HepG2 (cell line): Measurements from ENCODE around the gene SWI5.

ENCODE experiments used
- IKZF1 ChIP-seq: fragments of 450-650 bp; IDR thresholded peaks from 2 replicates; pipeline ENCODE4 v1.7.1; 2016
- YEATS4 ChIP-seq: sonication (generic); formaldehyde crosslinking; IDR thresholded peaks from 2 replicates; pipeline ENCODE4 v1.4.0; 2020; ENCODE audit warnings: missing genetic modification reagents, borderline replicate concordance
- TF ChIP-seq, protein P1 (sequence below): sonication (generic); formaldehyde crosslinking; IDR thresholded peaks from 2 replicates; pipeline ENCODE4 v1.4.0; 2020; ENCODE audit warnings: low read depth, mild to moderate bottlenecking, missing genetic modification reagents
- TF ChIP-seq, protein P2 (sequence below): sonication (generic); formaldehyde crosslinking; IDR thresholded peaks from 2 replicates; pipeline ENCODE4 v1.5.0; 2020; ENCODE audit warnings: mild to moderate bottlenecking, missing genetic modification reagents, moderate library complexity

DNA sequence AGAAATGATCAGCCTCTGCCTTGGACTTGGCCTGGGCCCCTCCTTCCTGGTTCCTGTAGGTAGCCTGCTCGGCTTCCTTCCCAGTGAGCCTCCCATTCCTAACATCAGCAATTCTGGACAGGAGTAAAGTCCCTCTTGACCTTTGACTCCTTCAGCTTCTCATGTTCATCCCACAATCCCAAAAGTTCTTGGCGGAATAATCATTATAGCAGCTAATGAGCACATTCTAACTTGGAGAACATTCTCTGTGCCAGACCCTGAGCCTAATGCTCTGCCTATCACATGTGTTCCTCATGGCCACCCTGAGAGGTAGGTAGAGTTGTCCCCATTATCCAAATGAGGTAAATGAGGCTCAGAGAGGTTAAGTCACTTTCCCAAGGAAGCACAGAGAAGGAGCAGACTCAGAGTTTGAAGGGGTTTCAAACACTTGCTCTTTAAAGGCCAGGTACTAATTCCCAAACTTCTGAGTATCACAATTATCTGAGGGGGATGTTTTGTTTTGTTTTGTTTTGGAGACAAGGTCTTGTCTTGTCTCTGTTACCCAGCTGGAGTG is 21.2 kb downstream of the SWI5 start:
- TF ChIP-seq IKZF1: no peak
- TF ChIP-seq, protein P1, sequence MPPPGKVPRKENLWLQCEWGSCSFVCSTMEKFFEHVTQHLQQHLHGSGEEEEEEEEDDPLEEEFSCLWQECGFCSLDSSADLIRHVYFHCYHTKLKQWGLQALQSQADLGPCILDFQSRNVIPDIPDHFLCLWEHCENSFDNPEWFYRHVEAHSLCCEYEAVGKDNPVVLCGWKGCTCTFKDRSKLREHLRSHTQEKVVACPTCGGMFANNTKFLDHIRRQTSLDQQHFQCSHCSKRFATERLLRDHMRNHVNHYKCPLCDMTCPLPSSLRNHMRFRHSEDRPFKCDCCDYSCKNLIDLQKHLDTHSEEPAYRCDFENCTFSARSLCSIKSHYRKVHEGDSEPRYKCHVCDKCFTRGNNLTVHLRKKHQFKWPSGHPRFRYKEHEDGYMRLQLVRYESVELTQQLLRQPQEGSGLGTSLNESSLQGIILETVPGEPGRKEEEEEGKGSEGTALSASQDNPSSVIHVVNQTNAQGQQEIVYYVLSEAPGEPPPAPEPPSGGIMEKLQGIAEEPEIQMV: no peak
- TF ChIP-seq, protein P2, sequence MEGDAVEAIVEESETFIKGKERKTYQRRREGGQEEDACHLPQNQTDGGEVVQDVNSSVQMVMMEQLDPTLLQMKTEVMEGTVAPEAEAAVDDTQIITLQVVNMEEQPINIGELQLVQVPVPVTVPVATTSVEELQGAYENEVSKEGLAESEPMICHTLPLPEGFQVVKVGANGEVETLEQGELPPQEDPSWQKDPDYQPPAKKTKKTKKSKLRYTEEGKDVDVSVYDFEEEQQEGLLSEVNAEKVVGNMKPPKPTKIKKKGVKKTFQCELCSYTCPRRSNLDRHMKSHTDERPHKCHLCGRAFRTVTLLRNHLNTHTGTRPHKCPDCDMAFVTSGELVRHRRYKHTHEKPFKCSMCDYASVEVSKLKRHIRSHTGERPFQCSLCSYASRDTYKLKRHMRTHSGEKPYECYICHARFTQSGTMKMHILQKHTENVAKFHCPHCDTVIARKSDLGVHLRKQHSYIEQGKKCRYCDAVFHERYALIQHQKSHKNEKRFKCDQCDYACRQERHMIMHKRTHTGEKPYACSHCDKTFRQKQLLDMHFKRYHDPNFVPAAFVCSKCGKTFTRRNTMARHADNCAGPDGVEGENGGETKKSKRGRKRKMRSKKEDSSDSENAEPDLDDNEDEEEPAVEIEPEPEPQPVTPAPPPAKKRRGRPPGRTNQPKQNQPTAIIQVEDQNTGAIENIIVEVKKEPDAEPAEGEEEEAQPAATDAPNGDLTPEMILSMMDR: no peak
- no peak for TF ChIP-seq YEATS4 (CRISPR knock-in tag)
